Frontal cortex (tissue), 4 donors: ENCODE data around the gene PALMD. TPM values are rescaled to one million over a fixed set of nuclear protein-coding genes. Genes with fewer than 3 reads are reported as not detected.

Experiments
- DNase-seq, 2 donors: peaks; one replicate each; pipeline ENCODE4 v3.0.0; 2012; ENCODE audit warnings: low spot score in 2 of 2
- FAIRE-seq: peaks from 2 replicates; lab custom pipeline; 2012; peaks lifted over from hg19 to GRCh38; lab: Jason Lieb, UNC
- total RNA-seq: library from RNA; depleted of rRNA; stranded (reverse); fragments of >200 nt; gene quantifications from one replicate; pipeline ENCODE4 v1.2.3, GENCODE V29; 2014
- donor health status: control.
- donor health status: control.
- donor health status: control.

PALMD gene
- total RNA-seq, 1 donor from 2014 or later, result 40.8 TPM

DNA sequence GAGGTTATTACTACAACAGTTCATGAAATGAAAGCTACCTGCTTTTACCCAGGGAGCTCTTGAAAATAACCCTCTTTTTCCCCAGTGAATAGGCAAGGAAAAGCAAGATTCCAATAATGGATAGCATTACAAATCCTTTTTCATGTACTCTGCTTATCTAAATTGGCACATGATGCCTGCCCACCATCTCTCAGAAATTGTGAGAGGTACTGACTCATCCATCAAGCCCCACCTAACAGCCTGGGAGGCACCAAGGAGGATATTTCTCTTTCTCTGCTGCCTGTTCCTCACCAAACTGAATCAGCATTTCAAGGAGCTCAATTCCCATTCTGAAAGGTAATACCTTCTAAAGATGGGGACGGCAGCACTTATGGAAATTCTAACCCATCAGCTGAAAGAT, 34.4 kb downstream of the PALMD start:
- FAIRE-seq (no peak), DNase-seq (no peak)

GRCh38 chr1:99681583-99681982, 35.7 kb downstream of the PALMD start:
- DNase-seq, result no peak
- FAIRE-seq, result no peak

DNA sequence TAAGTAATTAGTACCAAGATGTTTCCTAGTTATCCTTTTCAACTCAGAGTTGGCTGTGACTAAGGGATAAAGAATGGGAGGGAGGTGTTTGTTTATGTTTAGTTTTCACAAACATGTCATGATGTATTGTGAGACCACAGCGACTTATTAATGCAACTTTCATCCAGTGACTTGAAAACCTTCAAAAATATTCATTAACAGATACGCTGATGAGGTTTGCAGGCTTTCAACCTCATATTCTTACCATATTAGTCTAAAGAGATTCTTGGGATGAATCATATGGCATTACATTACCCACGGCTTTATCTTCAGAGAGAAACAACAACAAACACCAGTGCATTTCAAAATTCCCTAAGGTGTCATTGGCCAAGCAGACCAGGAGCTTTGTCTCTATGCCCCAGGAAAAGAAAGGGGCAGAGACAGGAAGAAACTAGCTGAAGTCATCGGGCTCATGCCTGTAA, 36.4 kb downstream of the PALMD start:
- no peak for DNase-seq
- FAIRE-seq, result no peak

- DNase-seq (no peak), FAIRE-seq (no peak)
Measured at GRCh38 chr1:99685516-99686180, 39.7 kb downstream of the PALMD start.

DNA sequence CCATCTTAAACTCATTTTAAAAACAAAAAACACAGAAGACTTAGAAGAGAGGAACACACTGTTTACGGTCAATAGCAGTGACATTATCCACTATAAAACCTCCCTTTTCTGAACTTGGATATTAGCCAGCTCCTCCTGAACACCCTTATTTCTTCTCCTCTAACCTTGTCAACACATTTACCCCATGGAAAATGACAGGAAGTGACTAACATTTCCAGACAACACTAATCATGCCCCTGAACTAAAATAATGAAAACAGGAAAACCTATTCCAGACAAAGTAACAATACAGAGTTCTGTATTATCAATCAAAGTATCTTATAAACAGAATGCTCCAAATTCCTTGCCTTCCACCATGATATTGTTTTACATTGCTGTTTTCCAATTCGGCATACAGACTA, 45.3 kb downstream of the PALMD start:
- DNase-seq (no peak), FAIRE-seq (no peak)

DNA sequence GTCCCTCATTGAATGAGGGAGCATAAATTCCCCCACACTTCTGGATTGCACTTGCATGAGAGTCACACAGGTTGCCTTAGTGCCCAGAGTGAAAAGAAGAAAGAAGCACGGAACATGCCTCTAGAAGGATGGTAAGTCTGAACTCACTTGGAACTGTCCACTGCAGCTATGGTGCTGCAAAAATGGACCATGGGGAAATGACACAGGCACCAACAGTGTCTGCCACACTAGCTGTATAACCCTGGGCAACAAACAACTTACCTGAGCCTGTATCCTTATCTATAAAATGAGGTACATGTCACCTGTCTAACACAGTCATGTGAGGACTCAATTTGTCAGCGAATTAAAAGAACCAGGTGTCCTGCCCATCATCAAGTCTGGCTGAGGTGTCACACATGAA, 50.7 kb downstream of the PALMD start:
- DNase-seq (no peak), FAIRE-seq (no peak)

GRCh38 chr1:99697580-99697979, 51.7 kb downstream of the PALMD start:
- no peak for FAIRE-seq
- no peak for DNase-seq

- DNase-seq (no peak), FAIRE-seq (no peak)
Measured at GRCh38 chr1:99700020-99700419, 54.1 kb downstream of the PALMD start.

- FAIRE-seq, result no peak
Measured at GRCh38 chr1:99702221-99702620, 56.3 kb downstream of the PALMD start.

GRCh38 chr1:99704356-99704816, 58.5 kb downstream of the PALMD start:
- DNase-seq (no peak), FAIRE-seq (no peak)

More at GRCh38 chr1:99702221-99702620, 56.3 kb downstream of the PALMD start:
- DNase-seq, result no peak

- FAIRE-seq (no peak), DNase-seq (no peak)
Measured at GRCh38 chr1:99705385-99705784, 59.5 kb downstream of the PALMD start.

DNA sequence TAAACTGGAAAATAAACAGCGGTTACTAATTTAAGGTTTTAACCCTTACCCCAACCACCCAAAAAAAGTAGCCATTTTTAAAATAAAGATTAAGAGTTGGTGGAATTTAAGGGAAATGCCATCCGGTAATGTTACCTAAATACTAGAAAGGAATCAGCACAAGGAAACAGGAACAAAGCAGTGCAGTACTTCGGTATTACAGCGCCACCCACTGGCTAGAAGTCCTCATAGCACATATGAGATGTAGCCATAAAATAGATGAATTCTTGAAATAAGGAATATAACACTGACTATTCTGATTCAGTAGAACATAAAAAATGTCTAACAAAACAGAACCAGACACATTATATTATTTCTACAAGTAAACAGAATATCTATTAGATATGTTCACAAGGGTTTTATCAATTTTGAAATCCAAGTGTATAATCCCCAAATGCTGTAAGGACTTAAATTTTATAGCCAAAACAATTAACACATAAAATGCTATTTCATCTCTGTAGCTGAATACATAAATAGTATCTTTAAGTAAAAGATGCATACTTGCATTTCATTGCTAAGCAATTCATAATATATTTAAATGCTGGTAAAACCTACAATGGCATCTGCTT, 61.7 kb downstream of the PALMD start:
- FAIRE-seq (peak; percentile 87), DNase-seq (peak; percentile 12 to 53)

GRCh38 chr1:99710994-99711393, 65.1 kb downstream of the PALMD start:
- FAIRE-seq (no peak), DNase-seq (no peak)

DNA sequence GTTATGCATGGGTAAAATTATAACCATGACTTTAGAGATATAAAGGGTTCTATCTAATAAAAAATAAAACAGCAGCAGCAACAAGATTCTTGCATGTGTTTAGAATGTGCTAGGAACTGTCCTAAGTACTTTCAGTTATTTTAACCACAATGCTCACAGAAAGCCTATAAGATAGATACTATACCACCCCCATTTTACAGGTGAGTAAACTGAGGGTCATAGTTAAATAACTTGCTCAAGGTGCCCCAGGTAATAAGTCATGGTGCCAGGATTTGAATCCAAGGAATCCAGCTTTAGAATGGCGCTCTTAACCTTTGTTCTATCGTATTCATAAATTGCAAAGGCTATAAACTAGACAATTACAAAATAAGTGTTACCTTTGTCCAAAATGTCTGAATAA, 67.1 kb downstream of the PALMD start:
- no peak for FAIRE-seq
- no peak for DNase-seq

GRCh38 chr1:99717005-99717404, 71.1 kb downstream of the PALMD start:
- DNase-seq (no peak), FAIRE-seq (no peak)

DNA sequence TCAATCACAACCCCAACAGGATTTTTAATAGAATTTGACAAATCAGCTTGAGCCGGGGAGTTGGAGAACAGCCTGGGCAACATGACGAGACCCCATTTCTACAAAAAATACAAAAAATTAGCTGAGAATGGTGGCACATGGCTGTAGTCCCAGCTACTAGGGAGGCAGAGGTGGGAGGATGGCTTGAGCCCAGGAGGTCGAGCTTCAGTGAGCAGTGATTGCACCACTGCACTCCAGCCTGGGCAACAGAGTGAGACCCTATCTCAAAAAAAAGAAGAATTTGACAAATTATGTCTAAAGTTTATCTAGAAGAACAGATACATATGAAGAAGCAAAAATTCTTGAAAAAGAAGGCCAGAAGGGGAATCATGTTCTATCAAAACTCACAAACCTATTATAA, 77.3 kb downstream of the PALMD start:
- no peak for DNase-seq
- no peak for FAIRE-seq

DNA sequence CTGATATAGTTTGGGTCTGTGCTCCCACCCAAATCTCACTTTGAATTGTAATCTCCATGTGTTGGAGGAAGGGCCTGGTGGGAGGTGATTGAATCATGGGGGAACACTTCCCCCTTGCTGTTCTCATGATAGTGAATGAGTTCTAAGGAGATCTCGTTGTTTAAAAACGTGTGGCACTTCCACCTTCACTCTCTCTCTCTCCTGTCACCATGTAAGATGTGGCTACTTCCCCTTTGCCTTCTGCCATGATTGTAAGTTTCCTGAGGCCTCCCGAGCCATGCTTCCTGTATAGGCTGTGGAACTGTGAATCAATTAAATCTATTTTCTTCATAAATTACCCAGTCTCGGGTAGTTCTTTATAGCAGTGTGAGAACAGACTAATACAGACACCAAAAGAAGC, 80.1 kb downstream of the PALMD start:
- no peak for DNase-seq
- no peak for FAIRE-seq

DNA sequence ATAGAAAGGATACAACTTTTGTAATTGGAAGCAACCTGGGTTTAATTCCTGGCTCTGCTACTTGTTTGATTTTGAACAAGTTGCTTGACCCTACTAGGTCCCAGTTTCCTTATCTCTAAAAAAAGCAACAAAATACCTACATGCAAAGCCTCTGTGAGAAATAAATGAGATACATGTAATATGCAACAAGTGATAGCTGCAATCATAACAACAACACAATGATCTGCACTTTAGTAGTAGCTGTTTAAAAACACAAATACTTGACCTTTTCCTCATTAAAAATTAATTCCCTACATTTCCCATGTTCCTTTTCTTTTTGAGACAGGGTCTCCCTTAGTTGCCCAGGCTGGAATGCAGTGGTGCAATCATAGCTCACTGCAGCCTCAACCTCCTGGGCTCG, 80.5 kb downstream of the PALMD start:
- no peak for FAIRE-seq
- no peak for DNase-seq

DNA sequence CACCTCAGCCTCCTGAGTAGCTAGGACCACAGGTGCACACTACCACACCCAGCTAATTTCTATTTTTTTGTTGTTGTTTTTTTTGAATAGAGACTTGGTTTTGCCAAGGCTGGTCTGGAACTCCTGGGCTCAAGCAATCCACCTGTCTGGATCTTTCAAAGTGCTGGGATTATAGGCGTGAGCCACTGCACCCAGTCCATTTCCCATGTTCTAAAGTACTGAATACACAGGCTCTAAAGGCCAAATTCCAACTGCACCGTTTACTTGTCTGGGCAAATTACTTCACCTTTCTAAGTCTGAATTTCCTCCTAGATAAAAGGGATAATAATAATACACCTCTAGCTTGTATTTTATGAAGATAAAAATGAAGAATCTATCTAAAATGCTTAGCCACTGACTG, 80.9 kb downstream of the PALMD start:
- DNase-seq, result no peak
- no peak for FAIRE-seq

- DNase-seq, result no peak
- FAIRE-seq, result no peak
Measured at GRCh38 chr1:99727575-99728185, 81.8 kb downstream of the PALMD start.

DNA sequence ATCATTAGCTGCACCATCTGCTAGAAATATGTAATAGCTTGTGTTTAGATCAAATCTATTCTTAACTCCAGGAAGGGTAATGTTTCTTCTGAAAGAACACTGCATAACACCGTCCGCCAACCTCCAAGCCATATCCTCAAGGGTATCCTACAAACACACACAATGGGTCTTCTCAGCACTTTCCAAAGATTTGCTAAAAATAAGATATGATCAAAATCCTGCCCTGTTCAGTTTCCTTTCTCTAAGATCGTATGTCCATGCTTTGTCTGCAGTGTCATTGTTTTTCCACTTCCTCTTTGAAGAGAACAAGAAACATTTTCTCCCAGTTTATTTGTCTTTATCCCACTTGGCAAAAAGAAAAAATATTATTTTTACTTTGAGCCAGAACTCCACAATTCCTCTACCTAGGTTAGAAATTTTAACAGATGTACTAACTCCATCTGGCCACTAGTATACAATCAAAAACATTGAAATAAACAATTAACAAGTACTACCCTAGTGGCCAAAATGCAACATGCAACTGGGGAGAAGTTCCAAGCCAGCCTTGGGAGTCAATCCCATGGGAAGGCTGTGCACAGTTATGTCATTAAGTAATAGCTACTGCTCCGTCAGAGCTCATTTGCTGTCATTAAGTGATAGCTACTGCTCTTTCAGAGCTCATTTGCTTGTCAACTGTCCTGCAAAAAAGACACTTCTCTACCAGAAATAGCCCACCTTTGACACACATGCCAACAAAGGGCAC, 82.8 kb downstream of the PALMD start:
- no peak for FAIRE-seq
- no peak for DNase-seq
